ENCODE data around the gene LIPG. TPM values are rescaled to one million over a fixed set of nuclear protein-coding genes. Genes with fewer than 3 reads are reported as not detected.
A peak's percentile ranks its signal among the peaks of the same experiment; 100 is the strongest.
"Not testable (repeated sequence)": the region's sequence is repeated elsewhere in the genome, so short reads cannot be mapped to it uniquely, and the experiment has no call there.

Gene LIPG
- total and polyA plus RNA-seq, 5 donors from 2014 or later = not detected

DNA sequence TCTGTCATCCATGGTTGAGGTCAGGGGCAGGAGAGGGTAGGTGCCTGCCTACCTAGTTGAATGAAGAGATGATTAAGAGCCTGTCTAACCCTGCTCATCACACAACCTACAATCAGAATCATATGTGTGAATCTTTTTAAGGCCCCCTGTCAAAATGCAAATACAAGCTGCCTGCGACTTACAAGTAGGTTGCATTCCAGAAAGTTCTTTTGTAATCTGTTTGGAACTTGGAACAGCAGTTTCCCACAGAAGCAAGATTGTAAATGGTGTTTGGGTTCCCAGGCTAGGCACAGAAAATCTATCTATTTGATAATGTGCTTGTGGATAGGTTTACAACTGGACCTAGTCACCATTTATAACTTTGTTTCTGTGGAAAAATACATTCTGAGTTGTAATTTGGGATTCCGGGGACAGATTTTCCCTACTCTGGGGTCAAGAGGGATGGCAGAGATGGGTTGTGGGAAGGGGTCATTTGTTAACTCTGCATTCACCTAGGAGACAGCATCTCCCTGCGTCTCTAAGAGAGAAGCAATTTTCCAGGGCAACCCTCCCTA lies 4.4 kb downstream of the LIPG start:
- Mint-ChIP-seq H3K4me1 (peaks cover 0 to 18% (median 2%) of the 10 kb centered on the region in 4 donors), H3K36me3 (no peaks in the 10 kb centered on the region), H3K9me3 (peaks cover 0 to 2% (median 0%) of the 10 kb centered on the region in 7 donors), H3K27me3 (peaks cover 50% of the 10 kb centered on the region), H3K4me3 (no peak overlapping the region), H3K27ac (no peak overlapping the region)
- Histone ChIP-seq H3K27me3 (ENCODE audit: control insufficient read depth, insufficient read depth, low read length) (peaks cover 36% of the 10 kb centered on the region), H3K9me3 (ENCODE audit: control insufficient read depth in 2 of 2, low read length in 2 of 2) (no peaks in the 10 kb centered on the region), H3K4me3 (ENCODE audit: low read depth, low read length) (no peak overlapping the region), H3K4me1 (ENCODE audit: control insufficient read depth, insufficient read depth, low read length, poor library complexity, severe bottlenecking) (peaks cover 7% of the 10 kb centered on the region), H3K27ac (ENCODE audit: insufficient read depth, low read length, poor library complexity, severe bottlenecking) (no peak overlapping the region), H3K36me3 (ENCODE audit: control insufficient read depth, insufficient read depth, low read length) (no peaks in the 10 kb centered on the region)
- ATAC-seq (ENCODE audit: low read depth in 2 of 2) = no peak
- no peak for DNase-seq

DNA sequence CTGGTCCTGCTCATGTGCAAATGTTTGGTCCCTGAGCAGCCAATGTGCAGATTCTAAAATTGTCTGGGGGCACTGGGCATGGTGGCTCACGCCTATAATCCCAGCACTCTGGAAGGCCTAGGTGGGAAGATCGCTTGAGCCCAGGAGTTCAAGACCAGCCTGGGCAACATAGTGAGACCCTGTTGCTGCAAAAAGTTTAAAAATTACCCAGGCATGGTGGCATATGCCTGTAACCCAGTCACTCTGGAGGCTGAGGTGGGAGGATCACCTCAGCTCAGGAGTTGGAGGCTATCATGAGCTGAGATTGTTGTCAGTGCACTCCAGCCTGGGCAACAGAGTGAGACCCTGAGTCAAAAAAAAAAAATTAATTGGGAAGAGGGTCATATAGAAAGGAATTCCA lies 5.1 kb downstream of the LIPG start:
- Histone ChIP-seq H3K4me1 (ENCODE audit: control insufficient read depth, insufficient read depth, low read length, poor library complexity, severe bottlenecking) (peaks cover under 1% of the 10 kb centered on the region), H3K27me3 (ENCODE audit: control insufficient read depth, insufficient read depth, low read length) (peaks cover 36% of the 10 kb centered on the region), H3K36me3 (ENCODE audit: control insufficient read depth, insufficient read depth, low read length) (no peaks in the 10 kb centered on the region), H3K4me3 (ENCODE audit: low read depth, low read length) (no peak overlapping the region), H3K9me3 (ENCODE audit: control insufficient read depth in 2 of 2, low read length in 2 of 2) (no peaks in the 10 kb centered on the region), H3K27ac (ENCODE audit: insufficient read depth, low read length, poor library complexity, severe bottlenecking) (no peak overlapping the region)
- Mint-ChIP-seq H3K9me3 (peaks cover 0 to 2% (median 0%) of the 10 kb centered on the region in 7 donors), H3K27ac (no peak overlapping the region), H3K4me1 (peaks cover 0 to 11% (median 2%) of the 10 kb centered on the region in 4 donors), H3K27me3 (peaks cover 43% of the 10 kb centered on the region), H3K4me3 (no peak overlapping the region), H3K36me3 (no peaks in the 10 kb centered on the region)
- no peak for ATAC-seq (ENCODE audit: low read depth in 2 of 2)
- DNase-seq = no peak

DNA sequence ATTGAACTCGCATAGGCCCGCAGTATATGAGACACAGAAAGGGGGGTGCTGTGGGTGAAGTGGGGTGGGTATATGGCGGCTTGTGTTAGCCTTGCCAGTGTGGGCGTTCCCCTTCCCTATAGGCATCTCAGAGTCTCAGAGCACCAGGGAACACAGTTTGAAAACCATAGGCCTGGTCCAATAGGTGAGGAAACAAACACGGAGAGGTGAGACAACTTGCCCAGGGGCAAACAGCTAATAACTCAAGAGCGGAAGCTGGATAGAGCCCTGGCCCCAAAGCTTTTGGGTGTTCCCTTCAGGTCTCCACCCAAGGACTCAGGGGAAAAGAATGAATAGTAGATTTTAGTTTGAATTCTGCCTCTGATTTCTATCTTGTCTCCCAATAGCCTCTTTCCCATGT lies 7.9 kb downstream of the LIPG start:
- no peak for DNase-seq
- no peaks in the 10 kb centered on the region for H3K36me3 ChIP-seq (ENCODE audit: control insufficient read depth, insufficient read depth, low read length)
- no peaks in the 10 kb centered on the region for H3K9me3 Mint-ChIP-seq
- no peaks in the 10 kb centered on the region for H3K36me3 Mint-ChIP-seq
- no peaks in the 10 kb centered on the region for H3K9me3 ChIP-seq (ENCODE audit: control insufficient read depth in 2 of 2, low read length in 2 of 2)
- H3K4me1 ChIP-seq (ENCODE audit: control insufficient read depth, insufficient read depth, low read length, poor library complexity, severe bottlenecking) = no peaks in the 10 kb centered on the region
- peaks cover 23% of the 10 kb centered on the region for H3K27me3 Mint-ChIP-seq
- no peak overlapping the region for H3K27ac ChIP-seq (ENCODE audit: insufficient read depth, low read length, poor library complexity, severe bottlenecking)
- peaks cover 18% of the 10 kb centered on the region for H3K27me3 ChIP-seq (ENCODE audit: control insufficient read depth, insufficient read depth, low read length)
- no peak for ATAC-seq (ENCODE audit: low read depth in 2 of 2)
- no peaks in the 10 kb centered on the region for H3K4me1 Mint-ChIP-seq
- no peak overlapping the region for H3K27ac Mint-ChIP-seq
- no peak overlapping the region for H3K4me3 Mint-ChIP-seq
- no peak overlapping the region for H3K4me3 ChIP-seq (ENCODE audit: low read depth, low read length)

DNA sequence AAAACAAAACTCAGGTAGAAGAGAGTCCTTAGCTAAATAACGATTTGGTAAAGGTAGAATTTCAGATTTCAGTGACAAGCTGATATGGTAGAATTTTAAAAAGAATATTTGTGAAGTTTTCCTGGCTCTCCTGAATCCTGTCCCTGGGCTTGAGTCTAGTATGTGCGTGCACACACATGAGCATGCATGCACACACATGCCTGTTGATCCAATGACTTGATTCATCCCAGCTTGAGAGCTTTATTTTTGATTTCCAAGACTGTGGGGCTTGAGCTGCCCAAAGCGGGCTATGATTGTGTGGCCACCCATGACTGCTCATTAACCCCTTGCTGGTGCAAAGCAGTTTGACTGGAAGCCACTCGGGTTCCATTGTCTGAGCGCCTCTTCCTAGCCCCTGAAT lies 9.0 kb downstream of the LIPG start:
- Mint-ChIP-seq H3K27ac (peak overlapping the region in 1 of 3 donors; percentile 44), H3K4me1 (no peaks in the 10 kb centered on the region), H3K4me3 (no peak overlapping the region), H3K27me3 (peaks cover 16% of the 10 kb centered on the region), H3K9me3 (no peaks in the 10 kb centered on the region), H3K36me3 (no peaks in the 10 kb centered on the region)
- Histone ChIP-seq H3K27ac (ENCODE audit: insufficient read depth, low read length, poor library complexity, severe bottlenecking) (no peak overlapping the region), H3K27me3 (ENCODE audit: control insufficient read depth, insufficient read depth, low read length) (peaks cover 7% of the 10 kb centered on the region), H3K36me3 (ENCODE audit: control insufficient read depth, insufficient read depth, low read length) (no peaks in the 10 kb centered on the region), H3K4me3 (ENCODE audit: low read depth, low read length) (no peak overlapping the region), H3K9me3 (ENCODE audit: control insufficient read depth in 2 of 2, low read length in 2 of 2) (no peaks in the 10 kb centered on the region), H3K4me1 (ENCODE audit: control insufficient read depth, insufficient read depth, low read length, poor library complexity, severe bottlenecking) (no peaks in the 10 kb centered on the region)
- DNase-seq (no peak), ATAC-seq (ENCODE audit: low read depth in 2 of 2) (no peak)

DNA sequence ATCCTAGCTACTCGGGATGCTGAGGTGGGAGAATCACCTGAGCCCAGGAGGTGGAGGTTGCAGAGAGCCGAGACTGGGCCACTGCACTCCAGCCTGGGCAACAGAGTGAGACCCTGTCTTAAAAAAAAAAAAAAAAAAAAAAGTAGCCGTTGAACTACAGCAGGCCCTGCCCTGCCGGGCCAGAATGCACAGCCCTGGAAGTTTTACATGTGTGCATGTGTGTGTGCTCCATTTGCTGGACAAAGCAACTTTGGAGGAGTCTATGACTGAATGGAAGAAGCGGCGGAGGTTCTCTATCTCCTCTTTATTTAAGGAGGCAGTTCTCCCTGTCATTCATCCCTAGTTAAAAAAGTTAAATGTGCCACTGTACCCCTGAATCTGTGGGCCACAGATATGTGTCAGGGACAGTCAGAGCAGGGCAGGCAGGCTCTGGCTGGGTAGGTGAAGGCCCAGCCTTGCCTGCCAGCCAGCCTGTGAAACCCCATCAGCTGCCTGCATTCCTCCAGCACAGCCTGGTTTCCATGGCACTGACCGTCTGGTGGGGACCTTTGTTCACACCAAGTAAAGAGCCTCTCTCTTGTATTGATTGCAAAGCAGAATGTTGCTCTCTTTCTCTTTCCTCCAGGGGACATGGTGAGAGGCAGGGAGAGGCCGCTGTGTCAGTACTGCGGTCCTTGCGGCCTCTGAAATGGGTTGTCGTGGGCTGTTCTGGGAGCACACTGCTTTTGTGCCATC lies 10.9 kb downstream of the LIPG start:
- H3K9me3 ChIP-seq (ENCODE audit: control insufficient read depth in 2 of 2, low read length in 2 of 2) = no peaks in the 10 kb centered on the region
- no peaks in the 10 kb centered on the region for H3K4me1 Mint-ChIP-seq
- no peak for ATAC-seq (ENCODE audit: low read depth in 2 of 2)
- no peak overlapping the region for H3K4me3 Mint-ChIP-seq
- no peak for DNase-seq
- no peaks in the 10 kb centered on the region for H3K36me3 Mint-ChIP-seq
- H3K36me3 ChIP-seq (ENCODE audit: control insufficient read depth, insufficient read depth, low read length) = no peaks in the 10 kb centered on the region
- H3K27me3 Mint-ChIP-seq = peaks cover 4% of the 10 kb centered on the region
- H3K4me3 ChIP-seq (ENCODE audit: low read depth, low read length) = no peak overlapping the region
- no peak overlapping the region for H3K27ac Mint-ChIP-seq
- H3K27ac ChIP-seq (ENCODE audit: insufficient read depth, low read length, poor library complexity, severe bottlenecking) = no peak overlapping the region
- no peaks in the 10 kb centered on the region for H3K4me1 ChIP-seq (ENCODE audit: control insufficient read depth, insufficient read depth, low read length, poor library complexity, severe bottlenecking)
- no peaks in the 10 kb centered on the region for H3K9me3 Mint-ChIP-seq
- H3K27me3 ChIP-seq (ENCODE audit: control insufficient read depth, insufficient read depth, low read length) = no peaks in the 10 kb centered on the region

DNA sequence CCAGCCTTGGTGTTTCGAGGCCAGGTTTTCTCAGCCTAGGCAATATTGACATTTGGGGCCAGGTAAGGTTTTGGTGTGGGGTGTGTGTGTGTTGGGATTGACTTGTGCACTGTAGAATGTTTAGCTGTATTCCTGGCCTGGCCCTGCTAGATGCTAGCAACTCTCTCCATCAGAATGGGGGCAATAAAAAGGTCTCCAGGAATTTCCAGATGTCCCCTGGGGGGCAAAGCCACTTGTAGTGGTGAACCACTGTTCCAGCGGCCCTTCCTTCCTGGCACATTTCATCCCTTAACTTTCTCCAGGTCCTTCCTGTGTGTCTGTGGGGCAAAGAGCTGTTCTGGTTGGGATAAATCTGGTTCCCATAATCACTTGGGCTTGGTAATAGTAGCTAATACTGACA lies 12.0 kb downstream of the LIPG start:
- H3K36me3 ChIP-seq (ENCODE audit: control insufficient read depth, insufficient read depth, low read length) = no peaks in the 10 kb centered on the region
- no peaks in the 10 kb centered on the region for H3K27me3 Mint-ChIP-seq
- no peak for DNase-seq
- H3K27ac ChIP-seq (ENCODE audit: insufficient read depth, low read length, poor library complexity, severe bottlenecking) = no peak overlapping the region
- no peaks in the 10 kb centered on the region for H3K9me3 ChIP-seq (ENCODE audit: control insufficient read depth in 2 of 2, low read length in 2 of 2)
- H3K27me3 ChIP-seq (ENCODE audit: control insufficient read depth, insufficient read depth, low read length) = no peaks in the 10 kb centered on the region
- no peak overlapping the region for H3K27ac Mint-ChIP-seq
- no peaks in the 10 kb centered on the region for H3K4me1 ChIP-seq (ENCODE audit: control insufficient read depth, insufficient read depth, low read length, poor library complexity, severe bottlenecking)
- no peak overlapping the region for H3K4me3 ChIP-seq (ENCODE audit: low read depth, low read length)
- no peaks in the 10 kb centered on the region for H3K4me1 Mint-ChIP-seq
- no peaks in the 10 kb centered on the region for H3K36me3 Mint-ChIP-seq
- no peaks in the 10 kb centered on the region for H3K9me3 Mint-ChIP-seq
- ATAC-seq (ENCODE audit: low read depth in 2 of 2) = no peak
- no peak overlapping the region for H3K4me3 Mint-ChIP-seq

DNA sequence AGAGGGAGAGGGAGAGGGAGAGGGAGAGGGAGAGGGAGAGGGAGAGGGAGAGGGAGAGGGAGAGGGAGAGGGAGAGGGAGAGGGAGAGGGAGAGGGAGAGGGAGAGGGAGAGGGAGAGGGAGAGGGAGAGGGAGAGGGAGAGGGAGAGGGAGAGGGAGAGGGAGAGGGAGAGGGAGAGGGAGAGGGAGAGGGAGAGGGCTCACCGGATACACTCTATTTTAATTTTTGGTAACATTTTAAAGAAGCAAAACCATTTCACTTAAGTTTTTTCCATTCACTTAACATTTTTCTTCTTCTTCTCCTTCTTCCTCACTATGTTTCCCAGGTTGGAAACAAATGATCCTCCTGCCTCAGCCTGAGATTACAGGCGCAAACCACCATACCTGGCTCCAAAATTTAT lies 17.2 kb downstream of the LIPG start:
- H3K4me3 Mint-ChIP-seq; H3K4me1 Mint-ChIP-seq; H3K27ac ChIP-seq (ENCODE audit: insufficient read depth, low read length, poor library complexity, severe bottlenecking); ATAC-seq (ENCODE audit: low read depth in 2 of 2); DNase-seq; H3K4me1 ChIP-seq (ENCODE audit: control insufficient read depth, insufficient read depth, low read length, poor library complexity, severe bottlenecking); H3K4me3 ChIP-seq (ENCODE audit: low read depth, low read length); H3K36me3 Mint-ChIP-seq; H3K9me3 Mint-ChIP-seq; H3K27ac Mint-ChIP-seq; H3K27me3 Mint-ChIP-seq; H3K27me3 ChIP-seq (ENCODE audit: control insufficient read depth, insufficient read depth, low read length); H3K9me3 ChIP-seq (ENCODE audit: control insufficient read depth in 2 of 2, low read length in 2 of 2); H3K36me3 ChIP-seq (ENCODE audit: control insufficient read depth, insufficient read depth, low read length): not testable (repeated sequence)

DNA sequence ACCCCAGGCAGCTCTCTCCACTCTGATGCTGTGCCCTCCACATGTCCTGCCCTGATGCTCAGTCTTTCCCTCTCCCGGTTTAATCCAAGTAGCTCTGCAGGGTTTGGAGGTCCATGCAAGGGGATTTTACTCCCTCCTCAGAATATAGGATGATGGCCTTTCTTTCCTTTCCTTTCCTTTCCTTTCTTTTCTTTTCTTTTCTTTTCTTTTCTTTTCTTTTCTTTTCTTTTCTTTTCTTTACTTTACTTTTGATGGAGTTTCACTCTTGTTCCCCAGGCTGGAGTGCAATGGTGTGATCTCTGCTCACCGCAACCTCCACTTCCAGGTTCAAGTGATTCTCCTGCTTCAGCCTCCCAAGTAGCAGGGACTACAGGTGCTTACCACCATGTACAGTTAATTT lies 17.7 kb downstream of the LIPG start:
- H3K36me3 ChIP-seq (ENCODE audit: control insufficient read depth, insufficient read depth, low read length); H3K4me3 ChIP-seq (ENCODE audit: low read depth, low read length); DNase-seq; H3K4me1 ChIP-seq (ENCODE audit: control insufficient read depth, insufficient read depth, low read length, poor library complexity, severe bottlenecking); ATAC-seq (ENCODE audit: low read depth in 2 of 2); H3K36me3 Mint-ChIP-seq; H3K9me3 ChIP-seq (ENCODE audit: control insufficient read depth in 2 of 2, low read length in 2 of 2); H3K9me3 Mint-ChIP-seq; H3K27me3 ChIP-seq (ENCODE audit: control insufficient read depth, insufficient read depth, low read length); H3K27me3 Mint-ChIP-seq; H3K4me1 Mint-ChIP-seq; H3K27ac Mint-ChIP-seq; H3K4me3 Mint-ChIP-seq; H3K27ac ChIP-seq (ENCODE audit: insufficient read depth, low read length, poor library complexity, severe bottlenecking): not testable (repeated sequence)
